Activated CD8-positive, alpha-beta memory T cell treated with anti-CD3 and anti-CD28 coated beads for 24 hours (primary cell): ENCODE results near the gene MRPL36.

Experiments used
- DNase-seq: peaks from one replicate; pipeline ENCODE4 v3.0.0-alpha.2; 2020

Gene MRPL36

GRCh38 chr5:1762883-1763547, 36.6 kb downstream of the MRPL36 start:
- no peak for DNase-seq

GRCh38 chr5:1762121-1762882, 37.3 kb downstream of the MRPL36 start:
- DNase-seq = peak; percentile 41

GRCh38 chr5:1761453-1761755, 38.2 kb downstream of the MRPL36 start:
- DNase-seq = no peak

GRCh38 chr5:1760656-1761452, 38.8 kb downstream of the MRPL36 start:
- DNase-seq = peak; percentile 44

- DNase-seq = no peak
Observed at GRCh38 chr5:1760231-1760630, 39.4 kb downstream of the MRPL36 start.

GRCh38 chr5:1759378-1759970, 40.2 kb downstream of the MRPL36 start:
- DNase-seq = no peak

- no peak for DNase-seq
Observed at GRCh38 chr5:1758574-1758973, 41.1 kb downstream of the MRPL36 start.

- no peak for DNase-seq
Observed at GRCh38 chr5:1757511-1757910, 42.1 kb downstream of the MRPL36 start.

GRCh38 chr5:1756481-1756880, 43.2 kb downstream of the MRPL36 start:
- DNase-seq = no peak

GRCh38 chr5:1755321-1755949, 44.2 kb downstream of the MRPL36 start:
- no peak for DNase-seq

- no peak for DNase-seq
Observed at GRCh38 chr5:1754531-1755220, 45.0 kb downstream of the MRPL36 start.

- no peak for DNase-seq
Observed at GRCh38 chr5:1753490-1753889, 46.1 kb downstream of the MRPL36 start.

GRCh38 chr5:1752881-1753280, 46.8 kb downstream of the MRPL36 start:
- DNase-seq = no peak

- DNase-seq = no peak
Observed at GRCh38 chr5:1751864-1752822, 47.5 kb downstream of the MRPL36 start.

GRCh38 chr5:1751026-1751863, 48.4 kb downstream of the MRPL36 start:
- DNase-seq = no peak

GRCh38 chr5:1750469-1750868, 49.2 kb downstream of the MRPL36 start:
- no peak for DNase-seq

GRCh38 chr5:1749346-1750124, 50.1 kb downstream of the MRPL36 start:
- no peak for DNase-seq

- DNase-seq = no peak
Observed at GRCh38 chr5:1748845-1749244, 50.8 kb downstream of the MRPL36 start.
